ENCODE data around the gene ADCY9.
"Not testable (repeated sequence)": the region's sequence is repeated elsewhere in the genome, so short reads cannot be mapped to it uniquely, and the experiment has no call there.

The ADCY9 gene

GRCh38 chr16:4116325-4117249 lies at the start of gene ADCY9:
ADCY9 (minus strand) TSS chr16:4116442; CDS start chr16:4115442, 1,000 bp downstream.
- Histone ChIP-seq H2AFZ (ENCODE audit: low read length, unreplicated experiment) (peak within 1 kb of the TSS; percentile 95), H3K79me2 (ENCODE audit: control insufficient read depth, insufficient read depth, low read length, unreplicated experiment) (peaks cover 30% of the 10 kb centered on the region), H3K27me3 (ENCODE audit: insufficient read depth, low read length) (no peaks in the 10 kb centered on the region), H3K27ac (ENCODE audit: low read depth, low read length) (0 out of 2 replicates have a peak within 1 kb of the TSS, but pooled peaks have one; percentile 9), H3K36me3 (ENCODE audit: insufficient read depth, low read length) (no peaks in the 10 kb centered on the region), H3K4me1 (ENCODE audit: control insufficient read depth, insufficient read depth, low read length, unreplicated experiment) (peaks cover 19% of the 10 kb centered on the region), H3K4me3 (ENCODE audit: low read depth, low read length) (peak within 1 kb of the TSS; percentile 90)

- Histone ChIP-seq H3K4me1 (ENCODE audit: control insufficient read depth, insufficient read depth, low read length, unreplicated experiment) (no peaks in the 10 kb centered on the region), H3K27ac (ENCODE audit: low read depth, low read length) (no peak overlapping the region), H2AFZ (ENCODE audit: low read length, unreplicated experiment) (no peak overlapping the region), H3K4me3 (ENCODE audit: low read depth, low read length) (no peak overlapping the region), H3K27me3 (ENCODE audit: insufficient read depth, low read length) (peaks cover 3% of the 10 kb centered on the region; the same call in 1 of the 2 replicates), H3K36me3 (ENCODE audit: insufficient read depth, low read length) (no peaks in the 10 kb centered on the region), H3K79me2 (ENCODE audit: control insufficient read depth, insufficient read depth, low read length, unreplicated experiment) (no peaks in the 10 kb centered on the region)
Measured at GRCh38 chr16:4160658-4161430, 44.6 kb upstream of the ADCY9 start.

GRCh38 chr16:4159726-4160125 lies 43.5 kb upstream of the ADCY9 start:
- H3K4me3 ChIP-seq (ENCODE audit: low read depth, low read length): no peak overlapping the region

GRCh38 chr16:4158143-4159093 lies 42.2 kb upstream of the ADCY9 start:
- Histone ChIP-seq H3K4me1 (ENCODE audit: control insufficient read depth, insufficient read depth, low read length, unreplicated experiment) (no peaks in the 10 kb centered on the region), H3K36me3 (ENCODE audit: insufficient read depth, low read length) (no peaks in the 10 kb centered on the region), H3K27ac (ENCODE audit: low read depth, low read length) (no peak overlapping the region), H3K79me2 (ENCODE audit: control insufficient read depth, insufficient read depth, low read length, unreplicated experiment) (no peaks in the 10 kb centered on the region), H2AFZ (ENCODE audit: low read length, unreplicated experiment) (no peak overlapping the region), H3K27me3 (ENCODE audit: insufficient read depth, low read length) (peaks cover 3% of the 10 kb centered on the region; the same call in 1 of the 2 replicates), H3K4me3 (ENCODE audit: low read depth, low read length) (no peak overlapping the region)

More at GRCh38 chr16:4159726-4160125, 43.5 kb upstream of the ADCY9 start:
- no peaks in the 10 kb centered on the region for H3K36me3 ChIP-seq (ENCODE audit: insufficient read depth, low read length)
- no peak overlapping the region for H3K27ac ChIP-seq (ENCODE audit: low read depth, low read length)
- H3K27me3 ChIP-seq (ENCODE audit: insufficient read depth, low read length): peaks cover 3% of the 10 kb centered on the region; the same call in 1 of the 2 replicates
- no peaks in the 10 kb centered on the region for H3K4me1 ChIP-seq (ENCODE audit: control insufficient read depth, insufficient read depth, low read length, unreplicated experiment)
- no peaks in the 10 kb centered on the region for H3K79me2 ChIP-seq (ENCODE audit: control insufficient read depth, insufficient read depth, low read length, unreplicated experiment)
- H2AFZ ChIP-seq (ENCODE audit: low read length, unreplicated experiment): no peak overlapping the region

- no peak overlapping the region for H2AFZ ChIP-seq (ENCODE audit: low read length, unreplicated experiment)
- H3K36me3 ChIP-seq (ENCODE audit: insufficient read depth, low read length): no peaks in the 10 kb centered on the region
- H3K27me3 ChIP-seq (ENCODE audit: insufficient read depth, low read length): peaks cover 3% of the 10 kb centered on the region; the same call in 1 of the 2 replicates
- no peak overlapping the region for H3K27ac ChIP-seq (ENCODE audit: low read depth, low read length)
- no peaks in the 10 kb centered on the region for H3K4me1 ChIP-seq (ENCODE audit: control insufficient read depth, insufficient read depth, low read length, unreplicated experiment)
- H3K79me2 ChIP-seq (ENCODE audit: control insufficient read depth, insufficient read depth, low read length, unreplicated experiment): no peaks in the 10 kb centered on the region
- no peak overlapping the region for H3K4me3 ChIP-seq (ENCODE audit: low read depth, low read length)
Measured at GRCh38 chr16:4157376-4157825, 41.2 kb upstream of the ADCY9 start.

GRCh38 chr16:4156503-4156902 lies 40.3 kb upstream of the ADCY9 start:
- H3K4me1 ChIP-seq (ENCODE audit: control insufficient read depth, insufficient read depth, low read length, unreplicated experiment); H3K27me3 ChIP-seq (ENCODE audit: insufficient read depth, low read length); H3K4me3 ChIP-seq (ENCODE audit: low read depth, low read length); H3K27ac ChIP-seq (ENCODE audit: low read depth, low read length); H3K36me3 ChIP-seq (ENCODE audit: insufficient read depth, low read length); H2AFZ ChIP-seq (ENCODE audit: low read length, unreplicated experiment); H3K79me2 ChIP-seq (ENCODE audit: control insufficient read depth, insufficient read depth, low read length, unreplicated experiment): not testable (repeated sequence)

- H2AFZ ChIP-seq (ENCODE audit: low read length, unreplicated experiment); H3K4me1 ChIP-seq (ENCODE audit: control insufficient read depth, insufficient read depth, low read length, unreplicated experiment); H3K27ac ChIP-seq (ENCODE audit: low read depth, low read length); H3K27me3 ChIP-seq (ENCODE audit: insufficient read depth, low read length); H3K4me3 ChIP-seq (ENCODE audit: low read depth, low read length); H3K36me3 ChIP-seq (ENCODE audit: insufficient read depth, low read length); H3K79me2 ChIP-seq (ENCODE audit: control insufficient read depth, insufficient read depth, low read length, unreplicated experiment): not testable (repeated sequence)
Measured at GRCh38 chr16:4153364-4153763, 37.1 kb upstream of the ADCY9 start.

GRCh38 chr16:4152267-4152666 lies 36.0 kb upstream of the ADCY9 start:
- no peak overlapping the region for H3K27ac ChIP-seq (ENCODE audit: low read depth, low read length)
- peaks cover 3% of the 10 kb centered on the region; the same call in 1 of the 2 replicates for H3K27me3 ChIP-seq (ENCODE audit: insufficient read depth, low read length)
- H2AFZ ChIP-seq (ENCODE audit: low read length, unreplicated experiment): no peak overlapping the region
- H3K79me2 ChIP-seq (ENCODE audit: control insufficient read depth, insufficient read depth, low read length, unreplicated experiment): no peaks in the 10 kb centered on the region
- H3K36me3 ChIP-seq (ENCODE audit: insufficient read depth, low read length): no peaks in the 10 kb centered on the region
- no peak overlapping the region for H3K4me3 ChIP-seq (ENCODE audit: low read depth, low read length)
- no peaks in the 10 kb centered on the region for H3K4me1 ChIP-seq (ENCODE audit: control insufficient read depth, insufficient read depth, low read length, unreplicated experiment)

- no peaks in the 10 kb centered on the region for H3K4me1 ChIP-seq (ENCODE audit: control insufficient read depth, insufficient read depth, low read length, unreplicated experiment)
- H3K4me3 ChIP-seq (ENCODE audit: low read depth, low read length): no peak overlapping the region
- H3K36me3 ChIP-seq (ENCODE audit: insufficient read depth, low read length): no peaks in the 10 kb centered on the region
- no peak overlapping the region for H2AFZ ChIP-seq (ENCODE audit: low read length, unreplicated experiment)
- no peaks in the 10 kb centered on the region for H3K79me2 ChIP-seq (ENCODE audit: control insufficient read depth, insufficient read depth, low read length, unreplicated experiment)
- H3K27me3 ChIP-seq (ENCODE audit: insufficient read depth, low read length): no peaks in the 10 kb centered on the region
- no peak overlapping the region for H3K27ac ChIP-seq (ENCODE audit: low read depth, low read length)
Measured at GRCh38 chr16:4147236-4147635, 31.0 kb upstream of the ADCY9 start.

- Histone ChIP-seq H3K27me3 (ENCODE audit: insufficient read depth, low read length) (peaks cover 4% of the 10 kb centered on the region; the same call in 1 of the 2 replicates), H3K4me3 (ENCODE audit: low read depth, low read length) (no peak overlapping the region), H3K36me3 (ENCODE audit: insufficient read depth, low read length) (no peaks in the 10 kb centered on the region), H3K79me2 (ENCODE audit: control insufficient read depth, insufficient read depth, low read length, unreplicated experiment) (no peaks in the 10 kb centered on the region), H3K4me1 (ENCODE audit: control insufficient read depth, insufficient read depth, low read length, unreplicated experiment) (no peaks in the 10 kb centered on the region), H2AFZ (ENCODE audit: low read length, unreplicated experiment) (no peak overlapping the region), H3K27ac (ENCODE audit: low read depth, low read length) (no peak overlapping the region)
Measured at GRCh38 chr16:4142268-4142667, 26.0 kb upstream of the ADCY9 start.
